IMR-90 (cell line): Measurements from ENCODE around the gene VIT. TPM values are rescaled to one million over a fixed set of nuclear protein-coding genes. Genes with fewer than 3 reads are reported as not detected.

ENCODE experiments used
- ATAC-seq: fragments of 200-7000 bp; cut with Tn5 transposase; 2 replicates; pipeline ENCODE4 v1.9.1; 2020; ENCODE audit warnings: low read depth, mild to moderate bottlenecking, moderate library complexity
- BruUV-seq: library from RNA; stranded (reverse); fragments of 400-500 nt; replicated peaks from 2 replicates; lab custom pipeline; 2021; lab: Mats Ljungman, UMichigan
- CTCF ChIA-PET: fragments of 300-600 bp; formaldehyde crosslinking; extraction: SDS; loops from one replicate; lab custom pipeline; 2021; ENCODE audit warnings: antibody characterized with exemption; lab: Yijun Ruan, JAX
- POLR2A ChIA-PET: fragments of 300-600 bp; sonication (Branson Sonifier 250); formaldehyde crosslinking; loops from one replicate; lab custom pipeline; 2022; ENCODE audit warnings: antibody characterized with exemption; ENCODE audit not compliant: unreplicated experiment; lab: Charles Lee
- DNase-seq: peaks from one replicate; pipeline ENCODE4 v3.0.0; 2013
- H2AFZ ChIP-seq: replicated peaks from 2 replicates; pipeline ENCODE3; 2013; ENCODE audit warnings: low read length, mild to moderate bottlenecking; ENCODE audit not compliant: poor library complexity
- H2AK5ac ChIP-seq: 2 replicates; pipeline ENCODE4 v1.6.1; 2013; ENCODE audit warnings: low read depth, low read length, inconsistent platforms
- H2AK9ac ChIP-seq: replicated peaks from 2 replicates; pipeline ENCODE3; 2013; ENCODE audit warnings: mild to moderate bottlenecking, low read depth, low read length, moderate library complexity; ENCODE audit not compliant: poor library complexity
- H2BK120ac ChIP-seq: 2 replicates; pipeline ENCODE4 v1.6.1; 2013; ENCODE audit warnings: low read depth, low read length, inconsistent platforms
- H2BK15ac ChIP-seq: 3 replicates; pipeline ENCODE4 v1.6.1; 2013; ENCODE audit warnings: low read depth, low read length, inconsistent platforms
- H2BK20ac ChIP-seq: 2 replicates; pipeline ENCODE4 v1.6.1; 2013; ENCODE audit warnings: low read depth, mild to moderate bottlenecking, inconsistent platforms, low read length, moderate library complexity
- H2BK5ac ChIP-seq: 2 replicates; pipeline ENCODE4 v1.6.1; 2013; ENCODE audit warnings: mild to moderate bottlenecking, low read depth, low read length, inconsistent platforms; ENCODE audit not compliant: poor library complexity, severe bottlenecking
- H3K14ac ChIP-seq: replicated peaks from 2 replicates; pipeline ENCODE4 v1.6.1; 2013; ENCODE audit warnings: low read depth, low read length, inconsistent platforms
- H3K18ac ChIP-seq: 2 replicates; pipeline ENCODE4 v1.6.1; 2013; ENCODE audit warnings: low read depth, low read length, control low read depth
- H3K23ac ChIP-seq: 2 replicates; pipeline ENCODE4 v1.6.1; 2013; ENCODE audit warnings: low read depth, low read length, inconsistent platforms
- H3K27ac ChIP-seq: 2 replicates; pipeline ENCODE4 v1.5.1; 2013; ENCODE audit warnings: mild to moderate bottlenecking, control low read depth, low read length; ENCODE audit not compliant: insufficient read depth
- H3K27me3 ChIP-seq: 2 replicates; pipeline ENCODE4 v1.6.1; 2013; ENCODE audit warnings: low read length; ENCODE audit not compliant: control insufficient read depth, insufficient read depth
- H3K36me3 ChIP-seq: 2 replicates; pipeline ENCODE4 v1.6.1; 2013; ENCODE audit warnings: low read length, mixed read lengths; ENCODE audit not compliant: control insufficient read depth, insufficient read depth
- H3K4ac ChIP-seq: 2 replicates; pipeline ENCODE4 v1.6.1; 2013; ENCODE audit warnings: low read depth, low read length, inconsistent platforms
- H3K4me1 ChIP-seq: 2 replicates; pipeline ENCODE4 v1.6.1; 2013; ENCODE audit warnings: low read length, mixed read lengths; ENCODE audit not compliant: control insufficient read depth, insufficient read depth
- H3K4me2 ChIP-seq: 2 replicates; pipeline ENCODE4 v1.6.1; 2013; ENCODE audit warnings: low read depth, mild to moderate bottlenecking, control low read depth, low read length, moderate library complexity
- H3K4me3 ChIP-seq: 2 replicates; pipeline ENCODE4 v1.5.1; 2013; ENCODE audit warnings: low read depth, mild to moderate bottlenecking, control low read depth, low read length, moderate library complexity; ENCODE audit not compliant: insufficient read depth
- H3K56ac ChIP-seq: 2 replicates; pipeline ENCODE4 v1.6.1; 2013; ENCODE audit warnings: low read length, inconsistent platforms; ENCODE audit not compliant: insufficient read depth; ENCODE audit errors: extremely low read depth
- H3K79me1 ChIP-seq, 2 experiments: 2 replicates each; pipeline ENCODE4 v1.6.1; 2013; ENCODE audit warnings: low read length in 2 of 2, inconsistent platforms in 1 of 2, low read depth in 1 of 2
- H3K9ac ChIP-seq: 2 replicates; pipeline ENCODE4 v1.6.1; 2013; ENCODE audit warnings: low read depth, low read length, control low read depth
- H3K9me1 ChIP-seq: 2 replicates; pipeline ENCODE4 v1.6.1; 2013; ENCODE audit warnings: low read length, inconsistent platforms; ENCODE audit not compliant: insufficient read depth
- H3K9me3 ChIP-seq: 2 replicates; pipeline ENCODE4 v1.6.1; 2013; ENCODE audit warnings: low read length; ENCODE audit not compliant: control insufficient read depth, insufficient read depth
- H4K20me1 ChIP-seq: 2 replicates; pipeline ENCODE4 v1.6.1; 2013; ENCODE audit warnings: low read length, inconsistent platforms; ENCODE audit not compliant: insufficient read depth
- H4K5ac ChIP-seq: 2 replicates; pipeline ENCODE4 v1.6.1; 2013; ENCODE audit warnings: mild to moderate bottlenecking, low read depth, low read length, control low read depth
- H4K8ac ChIP-seq, 2 experiments: 2 replicates each; pipeline ENCODE4 v1.6.1; 2013; ENCODE audit warnings: low read depth in 2 of 2, low read length in 2 of 2, control low read depth in 1 of 2, inconsistent platforms in 1 of 2
- H4K91ac ChIP-seq: 2 replicates; pipeline ENCODE4 v1.6.1; 2013; ENCODE audit warnings: low read depth, low read length, inconsistent platforms; ENCODE audit not compliant: insufficient read depth
- BHLHE40 ChIP-seq: fragments of 150-350 bp; IDR thresholded peaks from 2 replicates; pipeline ENCODE4 v1.6.1; 2016; ENCODE audit warnings: mild to moderate bottlenecking, low read depth, low read length
- FOS ChIP-seq: fragments of 150-350 bp; IDR thresholded peaks from 2 replicates; pipeline ENCODE4 v1.6.1; 2016; ENCODE audit warnings: low read depth, low read length
- MAFK ChIP-seq: IDR thresholded peaks from 2 replicates; pipeline ENCODE4 v1.6.1; 2012; ENCODE audit warnings: low read depth, low read length, improper control_type of control experiment
- MXI1 ChIP-seq: IDR thresholded peaks from 2 replicates; pipeline ENCODE4 v1.6.1; 2012; ENCODE audit warnings: low read depth, mild to moderate bottlenecking, low read length, moderate library complexity, borderline replicate concordance
- NFE2L2 ChIP-seq: fragments of 150-350 bp; IDR thresholded peaks from 2 replicates; pipeline ENCODE4 v1.6.1; 2016; ENCODE audit warnings: low read depth, mild to moderate bottlenecking, low read length
- RAD21 ChIP-seq: IDR thresholded peaks from 2 replicates; pipeline ENCODE4 v1.6.1; 2012; ENCODE audit warnings: low read length, improper control_type of control experiment
- RFX5 ChIP-seq: IDR thresholded peaks from 2 replicates; pipeline ENCODE4 v1.8.0; 2012; ENCODE audit warnings: low read depth, mild to moderate bottlenecking, low read length, moderate library complexity
- SMC3 ChIP-seq: fragments of 150-350 bp; IDR thresholded peaks from 2 replicates; pipeline ENCODE4 v1.6.1; 2016; ENCODE audit warnings: low read depth, mild to moderate bottlenecking, antibody characterized with exemption, low read length, moderate library complexity
- WGBS, 2 experiments: methylation state at CpG; one replicate each; pipeline versions ENCODE4 v1.1.5 to v1.1.7; 2013; ENCODE audit warnings: missing lambda C conversion rate in 2 of 2; ENCODE audit not compliant: insufficient read length in 1 of 2; ENCODE audit errors: extremely low coverage in 2 of 2; 5-methylcytosine and 5-hydroxymethylcytosine counted together
- dilution Hi-C: fragments of 300-500 bp; cut with HindIII; formaldehyde crosslinking; loops from one replicate; pipeline ENCODE4 v1.14.3; 2018; ENCODE audit warnings: low sequenced_read_pairs; ENCODE audit not compliant: unreplicated experiment
- in situ Hi-C: fragments of 300-500 bp; cut with MboI; formaldehyde crosslinking; loops from 3 replicates; pipeline ENCODE4 v1.14.3; 2019; ENCODE audit warnings: low sequenced_read_pairs, inconsistent platforms, mixed read lengths
- intact Hi-C: fragments of 100-400 bp; cut with micrococcal nuclease; formaldehyde crosslinking; loops from 2 replicates; pipeline ENCODE4 v1.10.0; 2022
- polyA plus RNA-seq, 3 experiments: library from polyadenylated mRNA; depleted of rRNA; stranded (reverse); fragments of >200 nt; gene quantifications; 2 replicates each; pipeline ENCODE4 v1.2.3, GENCODE V29; 2012; ENCODE audit warnings: low replicate concordance in 1 of 3
- total RNA-seq: library from RNA; depleted of rRNA; stranded (reverse); fragments of >200 nt; gene quantifications from 2 replicates; pipeline ENCODE4 v1.2.3, GENCODE V29; 2012

VIT gene
- total and polyA plus RNA-seq, 2 of the 4 experiments (the other 2 are of a cell fraction): under 0.01 TPM; not detected in 1

DNA sequence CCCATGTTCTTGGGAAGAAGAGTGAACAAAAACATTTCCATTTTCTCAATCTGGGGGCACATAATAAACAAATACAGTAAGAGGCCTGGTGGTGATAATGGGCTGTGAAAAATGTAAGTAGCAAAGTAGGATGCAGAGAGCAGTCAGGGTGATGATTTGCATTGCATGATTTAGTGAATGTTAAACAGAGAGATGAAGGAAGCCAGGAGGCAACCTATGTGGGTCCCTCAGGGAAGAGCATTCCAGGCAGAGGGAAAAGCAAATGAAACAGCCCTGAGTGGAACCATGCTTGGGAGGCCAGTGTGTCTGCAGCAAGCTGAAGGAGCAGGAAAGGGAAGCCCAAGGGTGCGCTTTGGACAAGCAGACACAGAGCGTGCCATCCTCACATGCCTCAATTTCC is 5.4 kb downstream of the VIT start:
- Histone ChIP-seq H3K23ac (no peak overlapping the region), H4K20me1 (no peaks in the 10 kb centered on the region), H2AK9ac (no peak overlapping the region), H3K4me2 (no peak overlapping the region), H3K4ac (no peak overlapping the region), H3K56ac (no peak overlapping the region), H2BK20ac (no peak overlapping the region), H3K79me1 (no peaks in the 10 kb centered on the region), H3K9me3 (no peaks in the 10 kb centered on the region), H4K5ac (no peak overlapping the region), H3K4me3 (no peak overlapping the region), H3K18ac (no peak overlapping the region), H3K27ac (no peak overlapping the region), H3K36me3 (no peaks in the 10 kb centered on the region), H2AK5ac (no peak overlapping the region), H4K8ac (no peak overlapping the region), H3K9ac (no peak overlapping the region), H3K9me1 (no peaks in the 10 kb centered on the region), H2AFZ (no peak overlapping the region), H2BK120ac (no peak overlapping the region), H3K27me3 (no peaks in the 10 kb centered on the region), H2BK5ac (no peak overlapping the region), H2BK15ac (no peak overlapping the region), H4K91ac (no peak overlapping the region), H3K14ac (no peak overlapping the region), H3K4me1 (peaks cover 3% of the 10 kb centered on the region; the same call in 1 of the 2 replicates)
- intact Hi-C loops: no loop called here
- dilution Hi-C loops: no loop called here
- CTCF ChIA-PET: no interaction called here
- ATAC-seq (no peak; the same call in 1 of the 2 replicates), DNase-seq (no peak)
- no TSS peak for BruUV-seq
- POLR2A ChIA-PET: no interaction called here
- no CpG with 5 or more reads among the region's 2 CpGs for WGBS, 2 experiments
- in situ Hi-C loops: no loop called here
- TF ChIP-seq FOS (no peak), NFE2L2 (no peak), MAFK (no peak), RFX5 (no peak), SMC3 (no peak), MXI1 (no peak), RAD21 (no peak), BHLHE40 (no peak)
